Inflammatory macrophage treated with lipopolysaccharide for 4 hours (primary cell): Measurements from ENCODE around the gene C1QTNF6.
A peak's percentile ranks its signal among the peaks of the same experiment; 100 is the strongest.
"Not testable (repeated sequence)": the region's sequence is repeated elsewhere in the genome, so short reads cannot be mapped to it uniquely, and the experiment has no call there.

Experiments
- DNase-seq: peaks from one replicate; pipeline ENCODE4 v3.0.0-alpha.2; 2020

The C1QTNF6 gene

GRCh38 chr22:37206118-37206840 is 18.2 kb upstream of the C1QTNF6 start:
- DNase-seq: no peak

GRCh38 chr22:37205046-37205445 is 17.0 kb upstream of the C1QTNF6 start:
- no peak for DNase-seq

DNA sequence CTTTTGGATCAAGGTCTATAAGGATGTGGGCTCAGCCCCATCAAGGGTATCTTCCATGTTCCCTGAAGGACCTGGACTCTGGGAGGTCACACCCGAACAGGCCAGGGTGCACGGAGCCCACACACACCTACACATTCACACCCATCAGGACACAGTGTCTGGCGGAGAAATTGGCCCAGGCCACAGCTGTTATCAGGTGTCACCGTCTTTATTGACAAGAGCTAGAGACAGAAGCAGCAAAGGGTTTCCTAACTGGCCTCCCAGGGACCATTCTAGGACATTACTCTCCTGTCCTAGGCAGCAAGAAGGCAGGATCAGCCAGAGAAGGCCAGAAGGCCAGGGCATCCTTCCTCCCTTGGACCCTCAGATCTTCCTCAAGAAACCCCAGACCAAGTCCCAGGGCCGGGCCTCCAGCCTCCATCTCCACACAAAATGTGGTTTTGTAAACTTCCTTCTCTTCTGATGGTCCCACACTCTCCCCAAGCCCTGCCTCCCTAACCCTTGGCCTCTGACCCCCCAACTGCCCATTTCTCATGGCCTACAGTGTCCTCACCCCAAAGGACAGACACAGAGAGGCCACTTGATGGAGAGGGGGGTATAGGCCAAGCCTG is 16.1 kb upstream of the C1QTNF6 start:
- DNase-seq: no peak

- no peak for DNase-seq
Measured at GRCh38 chr22:37203354-37204044, 15.5 kb upstream of the C1QTNF6 start.

DNA sequence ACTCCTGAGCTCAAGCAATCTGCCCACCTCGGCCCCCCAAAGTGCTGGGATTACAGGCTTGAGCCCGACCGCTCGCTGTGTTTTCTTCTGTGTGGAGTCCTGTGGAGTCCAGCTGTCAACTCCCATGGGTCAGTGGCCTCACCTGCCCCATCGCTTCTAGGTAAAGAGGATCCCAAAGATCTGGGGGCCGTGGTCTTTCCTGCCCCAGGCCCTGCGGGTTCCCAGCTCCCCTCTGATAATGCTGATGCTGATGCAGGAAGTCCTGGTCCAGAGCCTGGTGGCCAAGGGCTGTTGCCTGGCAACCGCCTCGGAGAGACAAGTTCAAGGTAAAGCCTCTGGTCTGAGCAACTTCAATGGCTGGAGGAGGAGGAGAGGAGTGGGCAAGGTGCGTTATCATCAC is 14.7 kb upstream of the C1QTNF6 start:
- no peak for DNase-seq

- no peak for DNase-seq
Measured at GRCh38 chr22:37202001-37202555, 14.0 kb upstream of the C1QTNF6 start.

DNA sequence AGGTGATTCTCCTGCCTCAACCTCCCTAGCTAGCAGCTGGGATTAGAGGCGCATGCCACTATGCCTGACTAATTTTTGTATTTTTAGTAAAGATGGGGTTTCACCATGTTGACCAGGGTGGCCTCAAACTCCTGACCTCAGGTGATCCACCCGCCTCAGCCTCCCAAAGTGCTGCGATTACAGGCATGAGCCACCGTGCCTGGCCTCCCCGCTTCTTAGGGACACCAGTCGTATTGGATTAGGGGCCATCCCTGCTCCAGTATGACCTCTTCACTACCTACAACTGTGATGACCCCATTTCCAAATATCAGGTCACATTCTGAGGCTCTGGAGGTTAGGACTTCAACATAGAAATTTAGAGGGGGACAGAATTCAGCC is 13.4 kb upstream of the C1QTNF6 start:
- DNase-seq: not testable (repeated sequence)

DNA sequence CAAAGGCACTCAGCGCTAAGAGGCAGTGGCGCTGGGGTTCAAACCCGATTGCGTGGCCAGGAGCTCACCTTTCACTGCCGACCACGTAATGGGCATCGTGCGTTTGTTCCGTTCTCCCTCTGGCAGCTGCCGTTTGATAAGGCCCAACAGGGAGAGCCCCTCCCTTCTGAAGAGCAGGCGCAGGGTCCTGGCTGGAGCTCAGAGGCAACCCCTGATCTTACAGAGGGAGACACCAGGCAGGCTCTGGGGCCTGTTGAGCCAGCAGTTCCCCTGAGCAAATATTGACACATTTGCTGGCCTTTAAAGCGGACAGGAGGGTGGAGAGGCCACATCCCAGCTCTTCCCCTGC is 11.7 kb upstream of the C1QTNF6 start:
- DNase-seq: no peak

GRCh38 chr22:37199103-37199759 is 11.2 kb upstream of the C1QTNF6 start:
- DNase-seq: peak; percentile 98

GRCh38 chr22:37198258-37199102 is 10.4 kb upstream of the C1QTNF6 start:
- peak; percentile 76 for DNase-seq

DNA sequence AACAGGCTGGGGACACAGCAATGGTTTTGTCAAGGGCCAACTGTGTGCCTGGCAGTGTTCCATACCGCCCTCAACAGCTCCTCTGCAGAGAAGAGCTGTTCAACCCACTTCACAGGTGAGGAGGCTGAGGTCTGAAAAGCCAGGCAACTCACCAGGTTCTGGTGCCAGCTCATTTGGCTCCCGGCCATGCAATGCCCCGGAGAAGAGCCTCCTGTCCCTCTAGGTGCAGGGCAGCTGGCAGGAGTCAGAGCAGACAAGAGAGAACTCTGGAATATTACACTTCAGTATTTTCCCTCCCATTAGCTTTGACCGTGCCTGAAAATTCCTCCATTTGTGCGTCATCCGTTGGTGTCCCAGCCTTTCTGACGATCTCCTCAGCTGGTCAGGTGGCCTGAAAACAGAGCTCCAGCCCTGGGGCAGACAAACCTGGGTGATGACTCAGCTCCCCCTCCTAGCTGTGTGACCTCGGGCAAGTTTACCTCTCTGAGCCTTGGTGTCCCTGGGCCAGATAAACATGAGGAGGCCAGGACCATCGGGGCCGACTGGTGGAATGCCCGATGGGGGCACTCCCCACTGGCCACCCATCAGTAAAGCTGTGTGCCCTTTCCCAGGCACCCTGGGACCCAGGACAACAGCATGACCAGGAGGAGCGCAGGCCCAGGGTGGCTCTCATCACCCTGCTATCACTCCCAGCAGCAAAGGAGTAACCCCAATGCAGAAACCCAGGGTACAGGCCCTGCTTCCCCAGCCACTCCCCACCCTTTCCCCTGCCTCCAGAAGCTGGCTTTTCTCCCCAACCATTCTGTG is 9.6 kb upstream of the C1QTNF6 start:
- no peak for DNase-seq

DNA sequence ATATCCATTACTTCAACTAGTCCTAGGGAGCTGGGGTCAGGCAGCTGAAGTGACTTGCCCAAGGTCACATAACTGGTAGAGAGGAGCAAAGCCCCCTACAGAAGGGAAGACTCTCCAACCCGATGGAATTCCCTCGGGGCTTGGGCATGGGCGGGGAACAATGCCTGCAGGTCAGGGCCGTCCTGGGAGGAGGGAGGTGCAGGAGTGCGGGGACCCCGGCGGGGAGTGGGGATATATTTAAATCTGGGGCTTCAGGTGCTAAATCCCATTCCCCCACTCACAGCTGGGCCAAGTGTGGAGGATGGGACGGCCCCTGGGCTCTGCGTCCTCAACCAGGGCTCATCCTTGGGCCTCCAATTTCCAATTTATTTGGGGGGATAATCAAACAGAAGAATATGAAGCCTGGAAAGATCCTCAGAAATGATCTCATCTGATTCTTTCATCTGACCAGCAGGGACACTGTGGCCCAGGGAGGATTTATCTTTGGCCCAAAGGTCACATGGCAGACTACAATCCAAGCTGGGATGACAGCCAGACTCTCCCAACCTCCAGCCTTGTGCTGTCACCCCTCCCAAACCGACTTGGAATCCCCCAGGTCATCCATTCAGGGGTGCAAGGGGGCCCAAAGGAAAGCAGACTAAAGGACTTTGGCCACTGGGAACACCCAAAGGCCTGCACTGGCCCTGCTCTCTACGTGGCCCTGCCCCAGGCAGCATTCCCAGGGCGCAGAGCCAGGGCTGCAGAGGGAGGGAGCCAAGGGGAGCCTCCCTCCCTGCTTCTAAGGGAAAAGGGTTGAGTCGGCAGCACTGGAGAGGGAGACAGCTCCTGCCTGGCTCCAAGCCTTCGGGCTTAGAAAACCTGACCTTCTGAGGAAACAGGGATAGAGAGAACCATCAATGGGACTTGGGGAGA is 8.7 kb upstream of the C1QTNF6 start:
- no peak for DNase-seq

DNA sequence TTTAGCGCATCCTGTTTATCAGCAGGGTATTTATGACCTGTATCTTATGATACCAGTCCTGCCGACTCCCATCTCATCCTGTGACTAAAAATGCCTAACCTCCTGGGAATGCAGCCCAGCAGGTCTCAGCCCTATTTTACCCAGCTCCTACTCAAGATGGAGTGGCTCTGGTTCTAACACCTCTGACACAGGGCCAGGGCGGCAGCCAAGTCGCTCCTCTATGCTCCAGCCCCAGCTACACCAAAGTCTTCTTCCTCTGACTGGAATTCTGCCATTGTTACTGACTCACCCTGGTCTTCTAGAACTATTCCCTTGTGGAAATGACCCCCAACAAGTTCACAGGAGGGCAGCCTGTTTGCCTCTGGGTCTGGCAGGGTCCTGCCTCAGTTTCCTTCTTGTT is 7.9 kb upstream of the C1QTNF6 start:
- no peak for DNase-seq

DNA sequence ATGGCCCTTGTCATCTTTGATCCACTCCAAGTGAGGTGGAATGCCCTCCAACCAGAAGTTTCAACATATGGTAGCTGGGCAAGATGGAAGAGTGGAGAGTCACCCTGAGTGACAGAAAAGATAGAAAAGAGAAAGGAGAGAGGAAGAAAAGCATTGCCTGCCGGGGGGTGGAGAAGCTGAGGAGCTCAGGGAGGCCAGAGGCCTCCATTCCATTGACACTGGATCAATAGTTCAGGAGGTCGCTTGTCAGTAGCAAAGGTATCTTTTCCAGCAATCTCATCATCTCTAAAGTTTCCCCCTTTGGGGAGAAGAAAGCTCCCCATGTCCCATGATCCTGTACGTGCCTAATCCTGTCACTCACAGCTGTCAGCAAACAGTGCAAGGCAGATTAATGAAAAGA is 6.7 kb upstream of the C1QTNF6 start:
- DNase-seq: no peak

- peak; percentile 84 for DNase-seq
Measured at GRCh38 chr22:37193629-37194191, 5.7 kb upstream of the C1QTNF6 start.

GRCh38 chr22:37192741-37193140 is 4.7 kb upstream of the C1QTNF6 start:
- DNase-seq: no peak

- no peak for DNase-seq
Measured at GRCh38 chr22:37192204-37192603, 4.2 kb upstream of the C1QTNF6 start.

DNA sequence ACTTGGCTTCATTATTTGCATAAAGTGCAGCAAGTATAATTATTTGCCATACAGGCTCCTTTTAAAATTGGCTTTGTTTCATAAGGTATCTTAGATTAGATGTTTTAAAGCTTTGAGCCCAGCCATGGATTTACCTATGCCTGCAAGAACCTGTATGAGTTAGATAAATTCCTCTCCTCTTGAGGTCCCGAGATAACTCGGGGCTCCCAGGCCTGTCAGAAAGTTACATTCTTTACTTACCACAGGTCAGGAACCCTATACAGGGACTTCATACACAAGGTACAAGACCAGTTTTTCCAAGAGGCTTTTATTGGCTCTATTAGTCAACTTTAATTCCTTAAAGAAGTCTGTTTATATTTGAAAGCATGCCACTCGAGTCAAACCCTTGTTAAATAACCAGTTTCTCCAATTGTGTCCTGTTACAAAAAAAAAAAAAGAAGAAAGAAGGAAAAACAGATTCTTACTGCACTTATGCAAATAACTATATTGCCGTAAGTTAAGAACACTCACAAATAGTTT is 2.3 kb upstream of the C1QTNF6 start:
- DNase-seq: no peak

DNA sequence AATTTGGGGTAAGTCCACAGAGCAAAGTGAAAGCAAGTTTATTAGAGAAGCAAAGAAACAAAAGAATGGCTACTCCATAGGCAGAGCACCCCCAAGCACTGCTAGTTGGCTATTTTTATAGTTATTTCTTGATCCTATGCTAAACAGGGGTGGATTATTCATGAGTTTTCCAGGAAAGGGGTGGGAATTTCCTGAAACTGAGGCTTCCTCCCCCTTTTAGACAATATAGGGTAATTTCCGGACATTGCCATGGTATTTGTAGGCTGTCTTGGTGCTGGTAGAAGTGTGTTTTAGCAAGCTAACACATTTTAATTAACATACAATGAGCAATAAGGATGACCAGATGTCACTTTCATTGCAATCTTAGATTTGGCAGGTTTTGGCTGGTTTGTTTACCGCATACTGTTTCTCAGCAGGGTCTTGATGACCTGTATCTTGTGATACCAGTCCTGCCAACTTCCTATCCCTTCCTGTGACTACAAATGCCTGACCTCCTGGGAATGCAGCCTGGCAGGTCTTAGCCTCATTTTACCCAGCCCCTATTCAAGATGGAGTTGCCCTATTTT is 937 bp upstream of the C1QTNF6 start:
- no peak for DNase-seq

DNA sequence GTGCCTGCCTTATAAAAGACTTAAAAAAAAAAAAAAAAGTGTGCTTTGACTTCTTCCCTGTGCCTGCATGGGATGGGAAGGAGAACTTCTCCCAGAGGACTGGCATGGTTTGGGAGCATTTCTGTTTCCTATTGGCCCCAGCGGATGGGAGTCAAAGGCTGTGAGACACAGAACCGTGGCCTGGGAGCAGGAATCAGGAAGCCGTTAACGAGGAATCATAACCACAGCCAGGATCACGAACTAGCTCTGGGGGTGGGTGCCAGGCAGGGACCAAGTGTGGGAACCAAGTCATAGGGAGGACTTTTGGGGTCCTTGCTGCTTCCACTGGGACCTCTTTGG is 526 bp downstream of the C1QTNF6 start:
- no peak for DNase-seq
